Stimulated activated CD4-positive, alpha-beta T cell treated with anti-CD3 and anti-CD28 coated beads, TNF-alpha, amount 100 ng/mL, for 24 hours (primary cell): ENCODE measurements around the gene IL1RL1.

Source experiments
- DNase-seq, 3 experiments: peaks; one replicate each; pipeline ENCODE4 v3.0.0-alpha.2; 2020; ENCODE audit warnings: low read depth in 3 of 3

IL1RL1 gene

DNA sequence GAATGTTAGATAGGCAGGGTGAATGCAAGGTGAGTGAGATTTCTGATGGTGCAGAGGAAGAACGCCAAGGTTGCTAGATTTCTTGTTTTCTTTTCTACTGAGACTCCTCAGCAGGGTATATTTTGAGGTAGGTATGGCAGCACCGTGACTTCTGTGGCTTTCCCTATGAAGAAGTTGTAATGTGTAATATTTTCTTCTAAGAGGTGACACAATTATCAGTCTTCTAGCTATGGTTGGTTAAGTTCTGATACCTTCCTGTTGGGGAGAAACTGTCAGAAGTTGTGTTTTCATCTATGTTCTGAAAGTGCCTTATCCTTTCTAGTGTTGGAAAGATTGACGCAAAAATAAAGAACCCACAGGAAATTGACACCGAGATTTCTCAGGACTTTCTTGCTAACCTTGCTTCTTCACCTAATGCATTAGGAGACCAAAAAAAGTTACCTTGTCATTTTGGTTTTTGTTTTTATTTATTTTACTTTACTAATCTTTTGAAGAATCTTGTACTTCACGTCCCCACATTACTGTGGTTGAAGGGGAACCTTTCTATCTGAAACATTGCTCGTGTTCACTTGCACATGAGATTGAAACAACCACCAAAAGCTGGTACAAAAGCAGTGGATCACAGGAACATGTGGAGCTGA lies 56.1 kb downstream of the IL1RL1 start:
- peak in 1 of 3 experiments; percentile 16 for DNase-seq

DNA sequence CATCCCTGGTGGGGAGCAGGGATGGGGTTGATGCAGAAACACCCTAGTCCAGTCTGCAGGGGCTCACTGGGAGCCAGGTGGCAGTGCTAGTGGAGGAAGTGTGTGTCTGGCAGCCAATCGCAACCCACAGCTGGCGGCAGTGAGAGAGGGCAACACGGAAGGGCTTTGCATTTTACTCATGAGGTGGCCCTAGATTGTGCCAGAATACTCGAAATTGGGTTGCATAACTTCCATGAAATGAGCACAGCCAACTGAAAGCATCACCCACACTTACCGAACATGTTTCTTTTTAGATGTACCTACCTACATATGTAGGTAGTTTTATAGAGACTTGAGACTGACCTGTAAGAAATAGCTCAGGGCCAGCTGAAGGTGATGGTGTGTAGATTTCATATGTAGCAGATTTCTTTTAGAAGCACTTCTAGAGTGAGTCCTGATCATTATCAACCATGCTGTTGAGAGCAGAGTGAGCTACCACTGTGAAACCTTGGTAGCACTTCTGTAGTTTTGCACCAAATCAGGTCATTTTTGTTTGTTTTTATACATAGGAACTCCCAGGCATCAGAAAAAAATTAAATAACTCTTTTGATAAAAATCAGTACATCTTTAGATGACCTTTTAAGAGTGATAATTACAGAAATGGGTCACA lies 57.2 kb downstream of the IL1RL1 start:
- no peak for DNase-seq

DNA sequence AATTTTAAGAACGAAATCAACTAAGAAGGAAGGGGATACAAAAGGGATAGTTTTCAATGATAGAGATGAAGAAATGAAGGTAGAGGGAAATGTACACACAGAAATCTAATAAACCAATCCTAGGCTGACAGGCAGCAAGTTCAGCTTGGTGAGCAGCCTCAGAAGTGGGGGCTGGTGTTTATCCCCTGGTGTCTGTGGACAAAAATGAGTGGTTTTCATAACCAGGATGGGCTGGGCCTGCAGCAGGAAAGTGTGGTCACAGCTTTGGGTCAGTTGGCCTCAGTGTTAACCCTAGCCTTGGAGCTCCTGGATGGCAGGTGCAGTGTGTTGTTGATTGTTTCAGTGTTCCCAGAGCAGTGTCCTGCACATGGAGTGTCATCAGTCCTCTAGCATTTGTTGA lies 58.5 kb downstream of the IL1RL1 start:
- no peak for DNase-seq

DNA sequence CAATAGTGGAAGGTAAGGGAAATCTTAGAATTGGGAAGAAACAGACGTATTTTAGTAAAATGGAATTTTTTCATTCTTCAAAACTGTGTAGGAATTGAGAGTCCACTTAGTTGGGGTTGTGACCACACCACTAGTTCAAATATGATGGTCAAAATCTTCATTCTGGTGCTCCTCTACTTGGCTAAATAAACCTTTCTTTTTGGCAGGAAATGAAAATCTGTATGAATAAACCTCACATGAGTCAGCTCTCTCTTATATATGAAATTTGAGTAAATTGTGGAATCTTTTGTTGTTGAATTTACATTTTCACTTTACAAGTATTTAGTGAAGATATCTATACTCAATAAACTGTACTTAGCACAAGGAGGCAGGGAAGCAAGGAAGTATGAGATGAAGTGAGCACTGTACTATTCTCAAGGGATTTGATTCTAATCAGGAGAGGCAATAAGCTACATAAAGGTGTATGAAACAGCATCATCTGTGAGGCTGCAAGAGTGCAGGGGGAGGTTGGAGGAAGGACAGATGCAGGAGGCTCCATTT lies 64.8 kb downstream of the IL1RL1 start:
- DNase-seq, result no peak

DNA sequence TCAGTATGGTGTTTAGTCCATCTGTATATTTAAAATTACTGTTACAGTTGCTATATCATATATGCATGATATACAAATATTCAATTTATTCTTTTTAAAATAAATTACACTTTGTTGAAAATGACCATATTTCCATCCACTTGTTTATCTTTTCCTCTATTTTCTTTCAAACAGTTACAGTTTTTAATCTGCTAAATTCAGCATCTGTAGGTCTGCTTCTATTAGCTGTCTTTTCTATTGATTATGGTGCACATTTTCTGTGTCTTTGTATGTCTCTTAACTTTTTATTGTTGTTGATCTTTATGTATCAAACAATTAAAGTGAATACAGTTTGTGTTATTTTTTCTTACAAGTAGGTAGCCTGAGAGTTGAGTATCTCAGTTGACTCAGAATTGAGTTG lies 72.4 kb downstream of the IL1RL1 start:
- no peak for DNase-seq

DNA sequence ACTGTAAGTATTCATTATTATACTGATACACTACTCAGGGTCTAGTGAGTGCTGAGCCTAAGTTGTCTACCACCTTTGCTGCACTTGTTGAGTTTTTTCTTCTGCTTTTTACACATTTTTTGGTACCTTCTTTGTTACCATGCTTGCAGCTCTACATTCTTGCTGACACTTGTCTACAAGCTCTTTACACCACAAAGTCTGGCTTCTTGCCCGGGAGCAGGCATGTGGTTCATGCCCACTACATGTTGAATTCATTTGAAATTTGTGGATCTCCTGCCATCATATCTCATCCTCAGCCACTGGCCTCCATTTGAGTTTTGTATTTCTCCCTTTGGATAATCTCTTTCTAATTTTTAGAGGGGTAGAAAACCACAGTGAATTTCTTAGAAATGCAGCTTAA lies 74.2 kb downstream of the IL1RL1 start:
- DNase-seq, result no peak

DNA sequence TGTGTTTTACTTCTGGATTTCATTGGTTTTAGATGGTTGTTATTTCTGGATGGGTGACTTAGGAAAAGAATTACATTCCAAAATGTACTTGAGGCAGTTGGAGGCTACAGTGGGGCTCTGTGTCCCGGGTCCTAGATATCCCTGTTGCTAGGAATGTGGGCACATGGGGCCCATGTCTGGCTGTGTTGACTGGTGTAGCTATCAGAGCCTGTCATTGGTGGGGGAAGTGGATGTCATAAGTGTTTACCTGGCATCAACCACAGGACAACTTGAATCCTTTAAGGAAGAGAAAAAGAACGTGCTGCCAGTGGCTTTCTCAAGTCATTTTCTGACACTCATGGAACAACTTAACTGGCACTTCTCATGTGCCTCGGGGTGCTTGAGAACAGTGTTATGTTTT lies 74.6 kb downstream of the IL1RL1 start:
- no peak for DNase-seq

DNA sequence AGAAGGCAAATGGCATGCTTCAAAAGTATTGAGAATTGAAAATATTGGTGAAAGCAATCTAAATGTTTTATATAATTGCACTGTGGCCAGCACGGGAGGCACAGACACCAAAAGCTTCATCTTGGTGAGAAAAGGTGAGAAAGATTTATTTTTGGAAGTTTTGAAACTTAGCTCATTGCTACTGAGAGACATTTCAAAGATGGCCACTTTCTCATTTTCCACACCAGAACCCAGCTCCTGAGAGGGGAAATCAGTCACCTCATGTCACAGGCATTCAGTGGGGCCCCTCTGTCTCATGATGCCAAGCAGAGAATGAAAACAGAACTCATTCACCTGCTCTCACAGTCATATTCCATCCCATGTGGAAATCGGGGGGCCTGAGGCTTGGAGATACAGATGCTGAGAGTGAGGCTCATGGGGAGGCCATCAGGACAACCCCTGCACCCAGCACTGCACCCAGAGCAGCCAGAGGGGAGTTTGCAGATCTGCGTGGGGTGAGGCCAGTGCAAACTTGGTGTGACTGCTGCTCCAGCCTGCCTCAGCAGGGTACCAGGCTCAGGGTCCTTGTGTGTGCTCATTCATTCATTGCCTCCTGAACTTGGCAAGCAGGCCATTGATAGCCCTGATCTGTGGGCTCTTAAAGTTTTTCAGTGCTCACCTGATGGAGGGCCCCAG lies 75.6 kb downstream of the IL1RL1 start:
- DNase-seq, result no peak

DNA sequence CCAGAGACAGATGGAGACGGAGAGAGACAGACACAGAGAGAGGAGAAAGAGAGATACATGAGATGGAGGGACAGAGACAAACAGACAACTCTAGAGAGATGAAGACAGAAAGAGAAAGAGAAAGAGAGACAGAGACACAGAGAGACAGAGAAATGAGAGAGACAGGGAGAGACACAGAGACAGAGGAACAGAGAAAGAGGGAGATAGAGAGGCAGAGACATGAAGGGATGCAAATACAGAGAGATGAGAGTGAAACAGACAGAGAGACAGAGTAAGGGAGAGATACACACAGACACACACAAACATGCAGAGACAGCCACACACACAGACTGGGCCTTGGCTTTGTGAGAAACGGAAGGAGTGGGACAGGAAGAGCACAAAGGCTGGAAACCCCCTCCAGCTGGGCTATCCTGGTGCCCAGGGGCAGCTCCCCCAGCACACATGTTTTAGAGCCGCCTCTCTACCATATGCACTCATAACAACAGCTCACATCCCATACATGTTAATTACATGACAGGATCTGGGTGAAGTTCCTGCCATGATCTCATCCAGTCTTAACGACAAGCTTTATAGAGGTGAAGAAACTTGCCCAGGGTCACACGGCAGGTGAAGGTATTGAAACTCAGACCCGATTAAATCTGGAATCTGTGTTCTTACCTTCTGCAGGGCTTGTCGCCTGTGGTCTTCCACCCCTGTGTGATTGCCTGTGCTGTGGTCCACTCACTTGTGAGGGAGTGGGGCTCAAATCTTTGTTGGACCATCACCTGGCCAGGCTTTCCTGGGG lies 76.6 kb downstream of the IL1RL1 start:
- DNase-seq, result no peak

DNA sequence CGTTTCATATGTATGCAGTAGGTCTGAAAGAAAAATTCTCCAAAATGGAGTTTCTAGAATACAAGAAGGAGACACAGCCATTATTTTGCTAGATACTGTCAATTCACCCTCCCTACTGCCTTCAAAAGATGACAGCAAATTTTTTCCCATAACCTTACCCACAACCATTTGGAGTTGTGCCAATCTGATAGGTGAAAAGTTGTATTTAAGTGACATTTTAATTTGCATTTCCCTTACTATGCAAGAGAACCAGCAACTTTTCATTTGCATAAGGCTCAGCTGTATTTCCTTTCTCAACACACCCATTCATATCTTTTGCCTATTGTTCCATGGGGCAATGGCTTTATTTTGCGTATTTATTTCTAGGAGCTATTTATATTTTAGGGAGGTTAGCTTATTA lies 80.2 kb downstream of the IL1RL1 start:
- DNase-seq, result peak in 1 of 3 experiments; percentile 37

DNA sequence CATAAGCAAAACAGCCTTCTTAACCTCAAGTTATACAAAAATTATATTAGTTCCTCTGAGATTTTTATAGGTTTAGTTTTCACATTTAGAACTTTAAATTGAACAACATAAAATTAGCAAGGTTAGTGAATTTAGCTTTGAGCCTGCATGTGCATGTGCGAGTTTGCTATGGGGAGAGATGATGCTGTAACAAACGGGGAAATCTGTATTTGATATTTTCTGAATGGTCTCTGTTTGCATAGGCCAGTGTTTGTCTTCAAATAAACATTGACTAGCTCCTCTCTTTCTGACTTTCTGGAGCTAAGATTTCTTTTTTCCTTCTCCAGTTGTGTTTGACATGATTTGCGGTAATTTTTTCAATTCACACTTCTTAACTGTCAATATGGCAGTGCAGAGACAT lies 80.7 kb downstream of the IL1RL1 start:
- no peak for DNase-seq

DNA sequence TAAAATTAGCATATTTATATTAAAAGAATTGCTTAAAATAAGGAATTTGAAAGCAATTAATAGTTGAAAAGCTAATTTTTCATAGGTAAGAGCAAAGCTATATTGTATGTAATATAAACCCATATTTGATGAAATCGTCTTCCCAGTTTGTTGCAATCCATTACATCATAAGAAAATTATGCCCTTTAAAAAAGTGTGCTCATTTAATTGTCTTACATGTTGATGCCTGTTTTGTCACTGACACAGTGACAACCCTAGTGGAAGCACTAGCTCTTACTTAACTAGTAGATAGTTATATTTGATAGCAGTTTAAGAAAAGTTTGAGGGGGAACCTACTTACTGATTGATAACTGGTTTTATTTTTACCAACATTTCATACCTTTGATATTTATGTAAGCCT lies 81.6 kb downstream of the IL1RL1 start:
- DNase-seq, result no peak

DNA sequence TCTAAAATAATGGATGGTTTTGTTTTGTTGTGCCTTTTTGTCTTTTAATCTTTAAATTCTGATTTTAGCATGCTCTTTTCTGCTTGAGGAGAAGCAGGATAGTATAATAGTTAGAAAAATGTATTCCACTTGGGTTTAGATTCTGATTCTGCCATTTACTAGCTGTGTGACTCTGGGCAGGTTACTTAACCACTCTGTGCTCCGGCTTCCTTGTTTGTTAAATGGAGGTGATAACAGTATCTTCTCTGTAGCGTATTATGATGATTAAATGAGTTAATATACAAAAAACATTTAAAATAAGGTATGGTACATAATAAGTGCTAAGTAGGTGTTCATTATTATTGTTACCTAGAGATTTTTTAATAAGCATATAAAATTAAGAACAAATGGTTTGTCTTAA lies 84.6 kb downstream of the IL1RL1 start:
- no peak for DNase-seq

DNA sequence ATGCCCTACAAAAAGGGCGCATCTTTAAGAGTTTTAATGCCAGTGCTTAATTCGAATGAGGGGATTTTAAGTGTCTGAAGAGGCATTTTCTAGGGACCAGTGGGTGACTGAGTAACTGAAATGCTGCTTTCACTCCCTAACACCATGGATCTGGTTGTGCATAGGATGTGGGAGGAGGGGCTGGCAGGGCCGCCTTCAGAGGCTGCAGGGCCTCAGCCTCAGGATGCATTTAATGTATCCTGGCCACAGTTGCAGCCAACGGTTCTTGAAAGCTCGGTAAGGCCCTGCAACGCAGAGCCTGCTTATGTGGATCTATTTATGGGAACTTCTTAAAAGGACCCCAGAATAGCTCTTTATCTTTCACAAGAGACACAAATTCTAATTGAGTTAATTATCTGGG lies 85.8 kb downstream of the IL1RL1 start:
- no peak for DNase-seq

DNA sequence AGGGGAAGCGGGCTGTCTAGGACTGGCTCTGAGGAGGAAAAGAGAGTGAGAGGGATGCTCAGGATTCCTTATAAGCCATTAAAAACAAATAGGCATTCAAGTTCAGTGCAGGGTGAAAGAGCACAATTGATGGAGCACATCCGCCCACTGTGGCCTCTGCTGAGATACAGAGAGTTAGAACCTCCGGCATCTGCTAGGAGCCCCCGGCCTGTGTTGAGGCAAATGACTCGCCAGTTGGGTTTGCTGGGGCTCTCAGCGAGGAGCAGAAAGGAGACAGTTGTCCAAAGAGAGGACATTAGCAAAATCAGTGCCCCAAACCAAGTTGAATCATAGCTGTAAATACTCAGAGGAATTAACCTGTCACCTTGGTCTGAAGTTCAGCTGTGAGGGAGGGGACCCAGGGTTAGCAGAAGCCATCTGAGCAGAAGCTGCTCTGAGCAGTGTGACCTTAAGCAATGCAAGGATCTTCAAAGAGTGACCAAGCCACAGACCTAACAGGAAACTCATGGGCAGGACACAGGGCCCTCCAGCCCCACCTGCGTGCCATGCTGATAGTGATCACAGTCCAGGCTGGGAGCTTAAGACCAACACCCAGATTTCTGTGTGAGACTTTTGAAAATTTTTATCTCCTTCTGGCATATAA lies 88.3 kb downstream of the IL1RL1 start:
- DNase-seq, result no peak

DNA sequence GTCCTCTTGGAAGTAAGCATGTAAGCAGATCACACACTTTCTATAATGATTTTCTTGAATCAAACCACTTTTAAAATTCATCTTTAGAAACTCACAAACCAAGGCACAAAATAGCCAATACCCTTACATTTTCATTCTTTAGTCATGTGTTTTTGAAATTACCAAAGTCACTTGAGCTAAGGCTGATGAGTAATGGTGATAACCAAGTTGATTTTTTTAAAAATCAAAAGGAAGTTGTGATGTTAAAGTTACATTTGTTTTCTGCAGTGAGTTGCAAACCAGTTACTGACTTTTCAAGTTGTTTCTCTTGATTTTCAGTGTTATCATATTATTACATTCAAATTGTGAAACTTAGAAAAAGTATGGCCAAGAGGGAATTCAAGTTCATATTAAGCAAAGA lies 90.1 kb downstream of the IL1RL1 start:
- no peak for DNase-seq
